H1 (cell line): ENCODE results near the gene PDGFA. TPM values are rescaled to one million over a fixed set of nuclear protein-coding genes. Genes with fewer than 3 reads are reported as not detected.

ENCODE experiments used
- CBX5 ChIP-seq: fragments of 300-800, 300-1000 bp; sonication (generic); IDR thresholded peaks from 2 replicates; pipeline ENCODE4 v1.7.1; 2016; ENCODE audit warnings: antibody characterized with exemption, low read length, low read depth
- CEBPB ChIP-seq: IDR thresholded peaks from 2 replicates; pipeline ENCODE4 v1.6.1; 2012; ENCODE audit warnings: low read depth, low read length
- GTF2F1 ChIP-seq: IDR thresholded peaks from 2 replicates; pipeline ENCODE4 v1.6.1; 2012; ENCODE audit warnings: low read depth, low read length, improper control_type of control experiment, borderline replicate concordance
- HDAC2 ChIP-seq, 2 experiments: fragments of 300-600 bp in 1 of 2; sonication (generic) in 1 of 2; IDR thresholded peaks; 2 replicates each; pipeline ENCODE4 v1.6.1; 2011 to 2012; ENCODE audit warnings: low read depth in 2 of 2, low read length in 2 of 2, mild to moderate bottlenecking in 2 of 2, moderate library complexity in 2 of 2, borderline replicate concordance in 1 of 2, inconsistent platforms in 1 of 2
- KDM1A ChIP-seq: fragments of 200-600, 300-600 bp; sonication (generic); IDR thresholded peaks from 2 replicates; pipeline ENCODE4 v1.7.1; 2016; ENCODE audit warnings: mild to moderate bottlenecking, low read length, borderline replicate concordance
- NRF1 ChIP-seq: IDR thresholded peaks from 2 replicates; pipeline ENCODE4 v1.6.1; 2011; ENCODE audit warnings: mild to moderate bottlenecking, low read depth, low read length, improper control_type of control experiment
- POU5F1 ChIP-seq: IDR thresholded peaks from 2 replicates; pipeline ENCODE4 v1.6.1; 2011; ENCODE audit warnings: low read depth, mild to moderate bottlenecking, low read length, moderate library complexity
- YY1 ChIP-seq: IDR thresholded peaks from 2 replicates; pipeline ENCODE4 v1.6.1; 2011; ENCODE audit warnings: low read depth, mild to moderate bottlenecking, low read length
- polyA plus RNA-seq, 7 experiments: library from polyadenylated mRNA; depleted of rRNA in 3 of 7; stranded (reverse) in 5 of 7; unstranded in 2 of 7; fragments of >200 nt in 5 of 7; fragments of 200-250 nt in 2 of 7; gene quantifications; 1 replicate in 5 of 7; 2 replicates in 1 of 7; 4 replicates in 1 of 7; pipeline versions ENCODE4 v1.2.1 to v1.2.3, GENCODE V29; 2011 to 2013; ENCODE audit warnings: missing spikeins in 2 of 7, mixed read lengths in 2 of 7
- total RNA-seq: library from RNA; stranded (reverse); fragmentation: NEBNext Ultra II Directional; extraction: Animal tissue kit (Norgen Biotek cat#: 25700); gene quantifications from 2 replicates; pipeline ENCODE4 v1.2.1, GENCODE V29; 2021

Gene PDGFA
- total and polyA plus RNA-seq, 2 of the 8 experiments (the other 6 are each of a cell fraction or from before 2014, with no cell fraction given): 21.1 to 43.0 TPM

GRCh38 chr7:491292-491957, 28.2 kb downstream of the PDGFA start (continued):
- TF ChIP-seq POU5F1 (no peak), KDM1A (no peak), HDAC2 (IDR thresholded peaks at IDR 0.05; ENCODE audit: borderline replicate concordance in 1 of 2, low read depth in 2 of 2, low read length in 2 of 2) (no peak), CBX5 (no peak), GTF2F1 (no peak), NRF1 (no peak), CEBPB (no peak), YY1 (no peak)
